Hippocampal formation (tissue), 2 donors: Measurements from ENCODE around the gene RHOV.
"Not testable (repeated sequence)": the region's sequence is repeated elsewhere in the genome, so short reads cannot be mapped to it uniquely, and the experiment has no call there.

Experiments used
- DNase-seq, 2 donors: peaks; one replicate each; lab custom pipeline; 2025; lab: John Stamatoyannopoulos, UW

Gene RHOV

DNA sequence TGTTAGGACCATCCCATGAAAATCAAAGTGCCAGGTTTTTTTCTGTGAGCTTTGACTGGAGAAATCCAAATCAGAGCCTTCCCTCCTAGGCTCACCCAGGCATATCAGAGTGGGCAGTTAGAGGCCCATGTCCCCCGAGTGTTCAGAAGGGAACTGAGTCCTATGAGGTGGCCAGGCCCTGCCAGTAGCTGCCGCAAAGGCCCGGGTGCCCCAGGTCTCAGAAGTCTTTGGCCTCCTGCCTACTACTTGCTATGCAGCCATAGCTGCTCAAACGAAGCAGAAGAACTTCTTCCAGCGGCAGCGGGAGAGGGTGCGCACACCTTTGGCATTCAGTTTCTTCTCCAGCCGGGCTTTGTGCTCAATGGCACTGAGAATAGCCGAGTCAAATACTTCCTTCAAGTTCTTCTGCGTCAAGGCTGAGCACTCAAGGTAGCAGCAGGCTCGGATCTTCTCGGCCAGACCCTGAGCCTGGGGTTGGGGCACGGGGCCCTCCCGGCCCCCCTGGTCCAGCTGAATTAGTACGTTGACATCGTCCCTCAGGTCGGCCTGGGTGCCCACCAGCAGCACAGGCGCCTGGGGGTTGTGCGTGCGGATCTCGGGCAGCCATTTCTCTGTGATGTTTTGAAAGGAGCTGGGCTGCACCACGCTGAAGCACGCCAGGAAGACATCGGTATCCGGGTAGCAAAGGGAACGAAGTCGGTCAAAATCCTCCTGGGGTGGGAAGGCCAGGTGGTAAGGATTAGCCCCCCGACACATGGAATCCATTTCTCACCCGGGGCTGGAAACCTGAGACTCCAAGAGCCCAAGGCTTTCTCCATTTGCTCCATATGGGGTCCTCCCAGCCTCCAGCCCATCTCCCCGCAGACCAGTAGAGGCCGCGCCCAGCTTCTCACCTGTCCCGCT lies 992 bp downstream of the RHOV start:
- no peak for DNase-seq

- DNase-seq = no peak
Observed at GRCh38 chr15:40871749-40872617, 2.1 kb downstream of the RHOV start.

DNA sequence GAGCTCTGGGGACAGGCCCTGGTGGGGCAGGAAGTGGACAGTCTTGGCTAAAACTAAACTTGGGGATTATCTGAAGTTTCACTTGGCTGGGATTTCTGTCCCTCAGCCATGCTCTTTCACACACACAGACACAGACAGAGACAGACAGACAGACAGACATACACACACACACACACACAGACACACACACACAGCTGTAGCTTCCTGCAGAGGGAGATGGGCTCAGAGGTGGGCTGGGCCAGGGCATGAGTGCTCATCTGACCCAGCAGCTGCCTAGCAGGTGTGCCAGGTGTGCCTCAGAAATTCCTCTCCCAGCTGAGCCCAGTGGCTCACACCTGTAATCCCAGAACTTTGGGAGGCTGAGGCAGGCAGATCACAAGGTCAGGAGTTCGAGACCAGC lies 3.3 kb downstream of the RHOV start:
- no peak for DNase-seq

DNA sequence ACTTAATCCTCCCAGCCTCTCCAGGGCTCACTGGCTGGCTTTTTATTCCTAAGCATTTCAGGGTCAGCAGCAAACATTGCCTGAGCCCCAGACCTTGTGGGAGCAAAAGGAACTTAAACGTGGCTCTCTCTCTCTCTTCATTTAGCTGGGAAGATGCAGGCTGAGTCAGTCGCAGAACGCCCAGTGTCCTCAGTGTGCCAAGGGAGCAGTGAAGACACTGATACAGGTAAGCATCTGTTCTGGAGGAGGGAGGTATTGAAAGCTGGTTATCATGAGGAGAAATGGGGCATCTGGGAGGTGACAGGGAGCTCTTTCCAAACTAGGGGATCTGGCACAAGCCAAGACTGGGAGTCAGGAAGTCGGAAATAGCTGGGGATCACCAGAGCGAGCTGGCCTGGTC lies 4.3 kb downstream of the RHOV start:
- no peak for DNase-seq

GRCh38 chr15:40867199-40867598 lies 6.8 kb downstream of the RHOV start:
- no peak for DNase-seq

DNA sequence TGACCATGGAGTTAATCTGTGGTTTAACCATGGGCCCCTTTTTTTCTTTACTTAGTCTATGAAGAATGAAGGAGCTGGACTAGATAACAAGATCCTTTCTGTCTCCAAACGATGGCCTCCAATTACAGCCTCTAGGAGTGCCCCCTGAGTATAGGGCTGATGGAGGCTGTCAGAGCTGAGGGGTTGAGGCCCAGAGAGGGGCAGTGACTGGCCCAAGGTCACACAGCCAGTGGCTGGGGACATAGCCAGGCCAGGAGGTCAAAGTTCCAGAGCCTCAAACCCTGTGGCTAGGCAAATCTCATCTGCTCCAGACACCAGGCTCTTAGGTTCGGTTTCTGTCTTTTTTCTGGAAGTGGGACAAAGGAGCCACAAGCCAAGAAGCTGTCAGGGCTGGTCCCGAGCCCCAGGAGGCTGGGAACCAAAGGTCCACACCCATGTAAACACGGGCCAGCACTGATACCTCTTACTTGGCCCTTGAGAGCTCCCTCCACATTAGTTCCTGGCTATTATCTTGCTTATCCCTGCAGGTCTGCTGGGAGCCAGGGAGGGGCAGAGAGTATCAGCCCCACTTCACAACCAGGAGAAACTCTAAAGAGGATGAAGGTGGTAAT lies 10.3 kb downstream of the RHOV start:
- DNase-seq = no peak

GRCh38 chr15:40861147-40861546 lies 12.9 kb downstream of the RHOV start:
- not testable (repeated sequence) for DNase-seq

DNA sequence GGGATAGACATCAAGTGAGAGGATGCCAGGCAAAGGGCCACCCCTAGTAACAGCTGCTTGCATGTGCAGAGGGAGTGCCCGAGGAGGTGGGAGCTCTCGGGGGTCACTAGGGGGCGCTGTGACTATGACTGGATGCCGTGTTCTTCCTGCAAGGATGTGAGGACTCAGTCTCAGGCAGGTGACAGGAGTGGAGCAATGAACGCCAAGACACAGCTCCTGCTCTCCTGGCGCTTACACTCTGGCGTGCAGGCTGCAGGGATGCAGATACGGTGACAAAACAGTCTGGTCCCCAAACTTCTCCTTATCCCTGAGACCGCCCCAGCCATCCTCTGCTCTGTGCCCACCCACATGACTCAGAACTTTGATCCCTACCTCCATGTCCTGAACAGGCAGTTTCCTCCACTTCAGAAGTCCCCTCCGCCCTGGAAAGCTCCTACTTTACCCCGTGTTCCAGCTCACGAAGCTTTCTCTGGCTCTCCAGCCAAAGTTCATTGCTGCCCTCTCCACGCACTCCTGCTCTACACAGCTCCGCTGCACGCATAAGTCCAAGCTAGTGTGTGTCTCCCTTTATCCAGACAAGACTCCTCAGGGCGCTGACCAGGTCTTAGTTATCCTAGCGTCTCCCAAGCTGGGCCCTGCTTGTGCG lies 14.7 kb downstream of the RHOV start:
- peak; percentile 21 to 23 for DNase-seq

- DNase-seq = no peak
Observed at GRCh38 chr15:40858706-40859105, 15.3 kb downstream of the RHOV start.

DNA sequence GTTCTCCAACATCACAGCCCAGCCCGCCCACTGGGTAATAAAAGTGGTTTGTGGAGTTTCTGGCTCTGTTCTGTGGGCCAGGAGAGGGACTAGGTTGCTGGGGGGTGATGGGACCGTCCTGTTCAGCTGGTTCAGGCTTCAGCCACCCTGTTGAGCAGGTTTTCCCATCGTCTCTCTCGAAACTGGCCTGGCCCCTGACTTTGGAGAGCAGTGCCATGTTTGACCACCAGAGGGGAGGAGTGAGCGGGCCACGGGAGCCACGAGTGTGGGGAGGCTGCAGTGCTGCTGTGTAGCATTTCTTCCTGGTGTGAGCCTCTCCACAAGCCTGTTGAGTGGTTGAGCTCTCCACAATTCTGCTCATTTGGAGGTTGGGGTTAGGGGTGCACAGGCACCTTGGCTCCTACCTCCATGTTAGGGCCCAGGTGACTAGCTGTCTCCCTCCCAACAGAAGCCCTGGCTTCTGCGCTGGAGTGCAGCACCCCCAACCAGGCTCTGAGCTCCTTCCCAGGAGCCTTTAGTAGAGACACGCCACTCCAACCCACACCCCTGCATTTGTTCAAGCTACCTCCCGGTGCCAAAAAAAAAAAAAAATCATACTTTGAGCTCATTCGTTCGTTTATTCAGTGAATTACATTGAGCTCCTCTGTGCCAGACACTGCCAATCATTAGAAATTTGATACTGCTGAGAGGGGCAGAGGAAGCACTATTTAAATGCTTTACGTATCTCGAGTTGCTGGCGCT lies 16.3 kb downstream of the RHOV start:
- peak; percentile 48 to 51 for DNase-seq

DNA sequence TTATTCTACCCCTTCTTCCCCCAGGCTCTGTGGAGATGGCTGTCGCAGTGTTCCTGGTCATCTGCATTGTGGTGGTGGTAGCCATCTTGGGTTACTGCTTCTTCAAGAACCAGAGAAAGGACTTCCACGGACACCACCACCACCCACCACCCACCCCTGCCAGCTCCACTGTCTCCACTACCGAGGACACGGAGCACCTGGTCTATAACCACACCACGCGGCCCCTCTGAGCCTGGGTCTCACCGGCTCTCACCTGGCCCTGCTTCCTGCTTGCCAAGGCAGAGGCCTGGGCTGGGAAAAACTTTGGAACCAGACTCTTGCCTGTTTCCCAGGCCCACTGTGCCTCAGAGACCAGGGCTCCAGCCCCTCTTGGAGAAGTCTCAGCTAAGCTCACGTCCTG lies 17.3 kb downstream of the RHOV start:
- DNase-seq = no peak

DNA sequence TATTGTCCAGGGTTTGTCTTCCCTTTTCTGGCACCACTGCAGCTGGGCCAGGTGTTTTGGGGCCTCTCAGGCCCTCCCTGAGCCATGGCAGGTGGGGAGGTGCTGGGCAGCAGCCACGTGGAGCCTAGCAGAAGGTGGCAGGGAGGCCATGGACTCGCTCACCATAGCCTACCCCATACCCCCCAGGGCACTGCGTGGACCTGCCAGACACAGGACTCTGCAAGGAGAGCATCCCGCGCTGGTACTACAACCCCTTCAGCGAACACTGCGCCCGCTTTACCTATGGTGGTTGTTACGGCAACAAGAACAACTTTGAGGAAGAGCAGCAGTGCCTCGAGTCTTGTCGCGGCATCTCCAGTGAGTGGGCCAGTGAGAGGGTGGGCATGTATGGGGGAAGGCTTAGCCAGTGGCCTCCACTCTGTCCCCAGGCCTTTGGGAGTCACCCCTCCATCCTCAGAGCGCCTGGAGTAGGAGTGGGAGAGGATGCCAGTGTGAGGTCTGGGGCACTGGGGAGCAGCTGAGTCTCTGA lies 18.3 kb downstream of the RHOV start:
- DNase-seq = no peak

- DNase-seq = no peak
Observed at GRCh38 chr15:40854161-40854560, 19.9 kb downstream of the RHOV start.

GRCh38 chr15:40853241-40853890 lies 20.7 kb downstream of the RHOV start:
- no peak for DNase-seq

DNA sequence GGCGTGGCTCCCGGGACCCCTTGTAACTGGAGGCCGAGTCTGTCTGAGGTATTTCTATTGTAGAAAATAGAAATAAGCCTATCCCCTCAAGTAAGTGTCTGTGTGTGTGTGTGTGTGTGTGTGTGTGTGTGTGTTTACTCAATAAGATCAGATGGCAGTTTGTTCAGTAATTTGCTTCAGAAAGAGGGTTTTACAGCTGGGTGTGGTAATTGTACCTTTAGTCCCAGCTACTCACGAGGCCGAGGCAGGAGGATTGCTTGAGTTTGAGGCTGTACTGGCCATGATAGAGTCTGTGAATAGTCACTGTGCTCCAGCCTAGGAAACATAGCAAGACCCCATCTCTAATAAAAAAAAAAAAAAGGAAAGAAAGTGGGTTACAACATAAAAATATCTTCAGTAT lies 21.5 kb downstream of the RHOV start:
- no peak for DNase-seq

GRCh38 chr15:40850576-40851112 lies 23.4 kb downstream of the RHOV start:
- no peak for DNase-seq

DNA sequence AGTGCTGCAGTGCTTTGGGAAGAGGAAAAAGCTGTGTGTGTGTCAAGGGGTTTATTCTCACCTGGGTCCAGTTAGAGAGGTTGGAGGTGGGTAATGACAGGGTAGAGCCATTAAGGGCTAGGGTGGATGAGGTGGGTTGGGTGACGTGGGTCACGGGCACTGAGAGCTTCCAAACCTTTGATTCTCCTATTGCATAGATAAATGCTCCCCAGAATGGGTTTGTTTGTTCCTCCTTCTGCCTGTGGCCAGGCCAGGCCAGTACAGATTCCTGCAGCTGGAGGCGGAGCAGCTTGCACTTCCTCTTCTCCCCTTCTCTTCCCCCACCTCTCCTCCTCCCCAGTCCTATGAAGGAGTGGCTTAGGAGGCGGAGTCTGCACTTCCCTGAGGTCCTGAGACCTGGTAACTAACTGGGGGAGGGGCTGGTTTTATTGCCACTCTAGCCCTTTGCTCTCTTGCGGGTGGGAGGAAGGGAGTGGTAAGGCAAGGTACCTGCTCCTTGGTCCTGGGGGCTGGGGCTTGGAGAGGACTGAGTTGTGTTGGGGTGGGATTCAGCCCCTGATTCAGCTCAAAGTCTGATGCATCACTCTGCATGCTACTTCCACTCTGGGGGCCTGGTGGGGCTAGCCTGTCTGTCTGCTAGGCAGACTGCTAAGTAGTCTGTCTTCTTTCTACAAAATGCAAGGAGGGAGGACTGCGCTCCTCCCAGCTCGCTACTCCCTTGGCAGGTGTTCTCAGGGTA lies 26.6 kb downstream of the RHOV start:
- peak in 1 of 2 donors; percentile 30 for DNase-seq

DNA sequence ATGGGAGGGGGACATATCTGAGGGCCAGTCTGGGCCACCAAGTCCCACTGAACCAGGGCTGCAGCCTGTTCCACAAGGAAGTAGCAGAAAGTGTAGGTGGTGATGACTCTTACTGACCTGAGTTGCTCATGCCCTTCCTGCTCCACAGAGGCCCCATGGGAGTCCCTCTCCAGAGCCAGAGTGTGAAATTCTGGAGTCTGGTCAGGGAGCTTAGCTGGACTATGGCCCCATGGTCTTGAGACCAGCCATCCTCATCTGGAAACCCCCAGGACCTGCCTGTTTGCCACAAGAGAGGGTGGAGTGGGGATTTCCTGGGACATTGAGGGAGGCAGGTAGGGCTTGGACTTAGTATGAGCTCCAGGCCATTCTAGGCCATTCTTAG lies 27.2 kb downstream of the RHOV start:
- DNase-seq = no peak

GRCh38 chr15:40845511-40846284 lies 28.3 kb downstream of the RHOV start:
- DNase-seq = no peak
